GM19397 (cell line): Measurements from ENCODE around the gene CRYBB3.
"Not testable (repeated sequence)": the region's sequence is repeated elsewhere in the genome, so short reads cannot be mapped to it uniquely, and the experiment has no call there.

Experiments
- ATAC-seq: cut with Tn5 transposase; IDR thresholded peaks from one replicate; pipeline ENCODE4 v1.9.1; 2021; ENCODE audit warnings: mild to moderate bottlenecking, moderate library complexity; ENCODE audit not compliant: unreplicated experiment

CRYBB3 gene

GRCh38 chr22:25174888-25175411 lies 24.7 kb upstream of the CRYBB3 start:
- ATAC-seq, result no peak

- ATAC-seq, result no peak
Observed at GRCh38 chr22:25176175-25176574, 23.5 kb upstream of the CRYBB3 start.

- ATAC-seq, result no peak
Observed at GRCh38 chr22:25176799-25177198, 22.9 kb upstream of the CRYBB3 start.

- ATAC-seq, result no peak
Observed at GRCh38 chr22:25177226-25177625, 22.4 kb upstream of the CRYBB3 start.

- ATAC-seq, result no peak
Observed at GRCh38 chr22:25177895-25178294, 21.8 kb upstream of the CRYBB3 start.

GRCh38 chr22:25178348-25178747 lies 21.3 kb upstream of the CRYBB3 start:
- not testable (repeated sequence) for ATAC-seq

- not testable (repeated sequence) for ATAC-seq
Observed at GRCh38 chr22:25178869-25179631, 20.6 kb upstream of the CRYBB3 start.

- ATAC-seq, result no peak
Observed at GRCh38 chr22:25182131-25183110, 17.2 kb upstream of the CRYBB3 start.

- ATAC-seq, result no peak
Observed at GRCh38 chr22:25183949-25184619, 15.6 kb upstream of the CRYBB3 start.

GRCh38 chr22:25186140-25186539 lies 13.5 kb upstream of the CRYBB3 start:
- no peak for ATAC-seq

- no peak for ATAC-seq
Observed at GRCh38 chr22:25187469-25187868, 12.2 kb upstream of the CRYBB3 start.

- ATAC-seq, result no peak
Observed at GRCh38 chr22:25192406-25192805, 7.3 kb upstream of the CRYBB3 start.

GRCh38 chr22:25193130-25193529 lies 6.5 kb upstream of the CRYBB3 start:
- ATAC-seq, result no peak

GRCh38 chr22:25193548-25193947 lies 6.1 kb upstream of the CRYBB3 start:
- no peak for ATAC-seq

- ATAC-seq, result no peak
Observed at GRCh38 chr22:25196326-25196725, 3.3 kb upstream of the CRYBB3 start.

GRCh38 chr22:25197340-25197739 lies 2.3 kb upstream of the CRYBB3 start:
- ATAC-seq, result no peak

GRCh38 chr22:25200967-25201366 lies 1.3 kb downstream of the CRYBB3 start:
- no peak for ATAC-seq

GRCh38 chr22:25201557-25202273 lies 2.1 kb downstream of the CRYBB3 start:
- ATAC-seq, result no peak

GRCh38 chr22:25202290-25202921 lies 2.7 kb downstream of the CRYBB3 start:
- no peak for ATAC-seq

GRCh38 chr22:25203082-25203481 lies 3.4 kb downstream of the CRYBB3 start:
- no peak for ATAC-seq
